Skeletal muscle tissue (tissue), 4 donors: ENCODE data around the gene TLR8. TPM values are rescaled to one million over a fixed set of nuclear protein-coding genes. Genes with fewer than 3 reads are reported as not detected.

Experiments
- H3K27ac ChIP-seq: one replicate; pipeline ENCODE4 v1.7.0; 2013; ENCODE audit warnings: mild to moderate bottlenecking, low read depth, low read length, inconsistent platforms
- H3K27me3 ChIP-seq, 3 donors: one replicate each; pipeline ENCODE4 v1.7.0; 2013; ENCODE audit warnings: low read length in 3 of 3; ENCODE audit not compliant: control insufficient read depth in 3 of 3, insufficient read depth in 3 of 3
- H3K36me3 ChIP-seq, 3 donors: one replicate each; pipeline ENCODE4 v1.7.0; 2013; ENCODE audit warnings: low read length in 3 of 3; ENCODE audit not compliant: control insufficient read depth in 3 of 3, insufficient read depth in 3 of 3
- H3K4me1 ChIP-seq, 3 donors: one replicate each; pipeline ENCODE4 v1.7.0; 2013; ENCODE audit warnings: low read length in 3 of 3, mild to moderate bottlenecking in 3 of 3; ENCODE audit not compliant: control insufficient read depth in 3 of 3, insufficient read depth in 3 of 3
- H3K4me3 ChIP-seq, 3 donors: one replicate each; pipeline ENCODE4 v1.7.0; 2013; ENCODE audit warnings: low read length in 3 of 3
- H3K9ac ChIP-seq, 3 donors: one replicate each; pipeline ENCODE4 v1.7.0; 2013; ENCODE audit warnings: low read length in 3 of 3, mild to moderate bottlenecking in 3 of 3, moderate library complexity in 2 of 3, low read depth in 1 of 3
- H3K9me3 ChIP-seq, 3 donors: one replicate each; pipeline ENCODE4 v1.7.0; 2013; ENCODE audit warnings: low read length in 3 of 3; ENCODE audit not compliant: control insufficient read depth in 3 of 3
- total RNA-seq: library from RNA; depleted of rRNA; stranded (reverse); fragments of >200 nt; gene quantifications from one replicate; pipeline ENCODE4 v1.2.3, GENCODE V29; 2014
- donor health status: Osteomylitis.

TLR8 gene
- total RNA-seq, 1 donor from 2014 or later = 1.0 TPM

DNA sequence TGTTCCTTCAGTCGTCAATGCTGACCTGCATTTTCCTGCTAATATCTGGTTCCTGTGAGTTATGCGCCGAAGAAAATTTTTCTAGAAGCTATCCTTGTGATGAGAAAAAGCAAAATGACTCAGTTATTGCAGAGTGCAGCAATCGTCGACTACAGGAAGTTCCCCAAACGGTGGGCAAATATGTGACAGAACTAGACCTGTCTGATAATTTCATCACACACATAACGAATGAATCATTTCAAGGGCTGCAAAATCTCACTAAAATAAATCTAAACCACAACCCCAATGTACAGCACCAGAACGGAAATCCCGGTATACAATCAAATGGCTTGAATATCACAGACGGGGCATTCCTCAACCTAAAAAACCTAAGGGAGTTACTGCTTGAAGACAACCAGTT, 12.6 kb downstream of the TLR8 start:
- H3K27ac ChIP-seq = no peak overlapping the region
- peaks cover 0 to 3% (median 0%) of the 10 kb centered on the region in 3 donors for H3K27me3 ChIP-seq
- H3K9me3 ChIP-seq = peaks cover 0 to 2% (median 0%) of the 10 kb centered on the region in 3 donors

DNA sequence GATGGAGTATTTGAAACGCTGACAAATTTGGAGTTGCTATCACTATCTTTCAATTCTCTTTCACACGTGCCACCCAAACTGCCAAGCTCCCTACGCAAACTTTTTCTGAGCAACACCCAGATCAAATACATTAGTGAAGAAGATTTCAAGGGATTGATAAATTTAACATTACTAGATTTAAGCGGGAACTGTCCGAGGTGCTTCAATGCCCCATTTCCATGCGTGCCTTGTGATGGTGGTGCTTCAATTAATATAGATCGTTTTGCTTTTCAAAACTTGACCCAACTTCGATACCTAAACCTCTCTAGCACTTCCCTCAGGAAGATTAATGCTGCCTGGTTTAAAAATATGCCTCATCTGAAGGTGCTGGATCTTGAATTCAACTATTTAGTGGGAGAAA, 13.2 kb downstream of the TLR8 start:
- peaks cover 0 to 2% (median 0%) of the 10 kb centered on the region in 3 donors for H3K9me3 ChIP-seq
- no peaks in the 10 kb centered on the region for H3K36me3 ChIP-seq
- no peak overlapping the region for H3K4me3 ChIP-seq
- H3K27me3 ChIP-seq = peaks cover 0 to 3% (median 0%) of the 10 kb centered on the region in 3 donors
- H3K4me1 ChIP-seq = no peaks in the 10 kb centered on the region
- no peak overlapping the region for H3K27ac ChIP-seq
- no peak overlapping the region for H3K9ac ChIP-seq

More for the DNA sequence above, 12.6 kb downstream of the TLR8 start:
- Histone ChIP-seq H3K4me1 (no peaks in the 10 kb centered on the region), H3K36me3 (no peaks in the 10 kb centered on the region), H3K9ac (no peak overlapping the region), H3K4me3 (no peak overlapping the region)

DNA sequence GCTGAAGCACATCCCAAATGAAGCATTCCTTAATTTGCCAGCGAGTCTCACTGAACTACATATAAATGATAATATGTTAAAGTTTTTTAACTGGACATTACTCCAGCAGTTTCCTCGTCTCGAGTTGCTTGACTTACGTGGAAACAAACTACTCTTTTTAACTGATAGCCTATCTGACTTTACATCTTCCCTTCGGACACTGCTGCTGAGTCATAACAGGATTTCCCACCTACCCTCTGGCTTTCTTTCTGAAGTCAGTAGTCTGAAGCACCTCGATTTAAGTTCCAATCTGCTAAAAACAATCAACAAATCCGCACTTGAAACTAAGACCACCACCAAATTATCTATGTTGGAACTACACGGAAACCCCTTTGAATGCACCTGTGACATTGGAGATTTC, 14.6 kb downstream of the TLR8 start:
- Histone ChIP-seq H3K9me3 (no peaks in the 10 kb centered on the region), H3K36me3 (no peaks in the 10 kb centered on the region), H3K9ac (no peak overlapping the region), H3K4me3 (no peak overlapping the region), H3K27ac (no peak overlapping the region), H3K4me1 (no peaks in the 10 kb centered on the region), H3K27me3 (no peaks in the 10 kb centered on the region)

- H3K4me3 ChIP-seq = no peak overlapping the region
- H3K9me3 ChIP-seq = no peaks in the 10 kb centered on the region
- no peak overlapping the region for H3K9ac ChIP-seq
- H3K4me1 ChIP-seq = no peaks in the 10 kb centered on the region
- H3K27ac ChIP-seq = no peak overlapping the region
- H3K27me3 ChIP-seq = no peaks in the 10 kb centered on the region
- no peaks in the 10 kb centered on the region for H3K36me3 ChIP-seq
These were observed 15.6 kb downstream of the TLR8 start for GRCh38 chrX:12921886-12922598.

DNA sequence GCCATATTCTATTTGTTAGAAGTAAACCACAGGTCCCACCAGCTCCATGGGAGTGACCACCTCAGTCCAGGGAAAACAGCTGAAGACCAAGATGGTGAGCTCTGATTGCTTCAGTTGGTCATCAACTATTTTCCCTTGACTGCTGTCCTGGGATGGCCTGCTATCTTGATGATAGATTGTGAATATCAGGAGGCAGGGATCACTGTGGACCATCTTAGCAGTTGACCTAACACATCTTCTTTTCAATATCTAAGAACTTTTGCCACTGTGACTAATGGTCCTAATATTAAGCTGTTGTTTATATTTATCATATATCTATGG, 16.1 kb downstream of the TLR8 start:
- no peaks in the 10 kb centered on the region for H3K27me3 ChIP-seq
- no peaks in the 10 kb centered on the region for H3K4me1 ChIP-seq
- H3K4me3 ChIP-seq = no peak overlapping the region

GRCh38 chrX:12929701-12930100, 23.3 kb downstream of the TLR8 start:
- H3K4me3 ChIP-seq = no peak overlapping the region
- H3K27ac ChIP-seq = no peak overlapping the region
- H3K9me3 ChIP-seq = peaks cover 0 to 2% (median 0%) of the 10 kb centered on the region in 3 donors
- no peaks in the 10 kb centered on the region for H3K4me1 ChIP-seq
- H3K36me3 ChIP-seq = no peaks in the 10 kb centered on the region
- H3K27me3 ChIP-seq = no peaks in the 10 kb centered on the region
- H3K9ac ChIP-seq = no peak overlapping the region

More for the DNA sequence above, 16.1 kb downstream of the TLR8 start:
- H3K9ac ChIP-seq = no peak overlapping the region
- no peak overlapping the region for H3K27ac ChIP-seq
- H3K36me3 ChIP-seq = no peaks in the 10 kb centered on the region
- H3K9me3 ChIP-seq = no peaks in the 10 kb centered on the region

DNA sequence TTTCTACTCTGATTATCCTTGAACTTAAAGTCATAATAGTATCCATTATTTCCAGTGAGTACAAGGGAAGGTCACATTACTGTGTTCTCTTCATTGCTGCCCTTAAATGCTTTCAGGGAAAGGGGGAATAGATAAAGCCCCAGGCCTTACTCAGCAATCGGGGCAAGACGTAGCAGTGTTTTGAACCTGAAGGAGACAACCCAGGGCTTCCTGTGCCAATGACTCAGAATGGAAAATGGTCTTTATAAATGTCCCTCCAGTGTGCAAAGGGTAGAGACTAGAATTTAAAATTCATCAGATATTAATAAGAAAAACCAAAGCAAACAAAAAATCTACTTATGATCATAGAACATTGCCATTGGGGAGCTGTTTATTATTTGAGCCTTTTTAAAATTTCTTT, 23.7 kb downstream of the TLR8 start:
- H3K27ac ChIP-seq = no peak overlapping the region
- peaks cover 0 to 2% (median 0%) of the 10 kb centered on the region in 3 donors for H3K9me3 ChIP-seq
- H3K4me1 ChIP-seq = no peaks in the 10 kb centered on the region
- H3K9ac ChIP-seq = no peak overlapping the region
- H3K4me3 ChIP-seq = no peak overlapping the region
- H3K27me3 ChIP-seq = no peaks in the 10 kb centered on the region
- H3K36me3 ChIP-seq = no peaks in the 10 kb centered on the region

DNA sequence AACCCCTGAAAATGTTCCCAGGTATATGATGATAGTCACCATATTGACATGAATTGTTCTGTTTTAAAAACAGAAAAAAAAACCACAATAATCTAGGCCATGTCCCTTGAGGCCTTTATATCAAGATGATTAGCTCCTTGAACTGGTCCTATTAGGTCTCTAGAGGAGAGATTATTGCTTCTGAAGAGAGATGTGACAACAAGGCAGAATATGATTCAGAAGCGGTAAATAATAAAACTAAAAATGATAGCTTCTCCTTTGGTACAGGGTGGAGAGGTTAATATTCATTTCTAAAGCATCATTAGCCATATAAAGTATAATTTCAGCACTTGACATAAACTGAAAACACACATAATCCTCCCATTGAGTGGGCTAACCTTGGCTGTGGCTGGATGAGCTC, 25.8 kb downstream of the TLR8 start:
- H3K27ac ChIP-seq = no peak overlapping the region
- H3K27me3 ChIP-seq = no peaks in the 10 kb centered on the region
- peaks cover 0 to 2% (median 0%) of the 10 kb centered on the region in 3 donors for H3K9me3 ChIP-seq
- no peaks in the 10 kb centered on the region for H3K36me3 ChIP-seq
- H3K4me3 ChIP-seq = no peak overlapping the region
- H3K9ac ChIP-seq = no peak overlapping the region
- no peaks in the 10 kb centered on the region for H3K4me1 ChIP-seq

GRCh38 chrX:12934850-12935249, 28.4 kb downstream of the TLR8 start:
- Histone ChIP-seq H3K36me3 (no peaks in the 10 kb centered on the region), H3K4me1 (no peaks in the 10 kb centered on the region), H3K27me3 (no peaks in the 10 kb centered on the region), H3K9me3 (peaks cover 0 to 2% (median 0%) of the 10 kb centered on the region in 3 donors), H3K9ac (no peak overlapping the region), H3K27ac (no peak overlapping the region), H3K4me3 (no peak overlapping the region)

DNA sequence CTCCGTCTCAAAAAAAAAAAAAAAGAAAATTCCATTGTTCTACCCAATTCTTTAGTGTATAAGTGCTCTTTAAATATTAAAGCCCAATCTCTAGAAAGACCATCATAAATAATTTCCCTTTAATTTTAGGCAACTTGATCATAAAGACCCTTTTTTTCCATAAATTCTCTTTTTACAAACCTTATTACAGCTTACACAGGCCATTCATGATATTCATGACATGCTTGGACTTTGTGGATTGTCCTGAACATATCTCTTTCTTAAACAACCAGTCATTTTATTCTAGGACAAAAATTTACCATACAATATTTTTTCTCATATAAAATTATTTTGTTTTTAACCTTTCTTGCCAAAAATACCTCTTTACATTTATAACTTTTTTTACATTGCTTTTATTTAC, 30.5 kb downstream of the TLR8 start:
- Histone ChIP-seq H3K9me3 (peaks cover 0 to 2% (median 0%) of the 10 kb centered on the region in 3 donors), H3K4me3 (no peak overlapping the region), H3K9ac (no peak overlapping the region), H3K36me3 (no peaks in the 10 kb centered on the region), H3K27ac (no peak overlapping the region), H3K27me3 (no peaks in the 10 kb centered on the region), H3K4me1 (no peaks in the 10 kb centered on the region)
